Natural killer cell treated with Interleukin-12 subunit alpha and Interleukin-12 subunit beta and Interleukin-15 and Interleukin-18, amount 100 ng/mL, for 72 hours (primary cell): ENCODE measurements around the gene CDCA3. TPM values are rescaled to one million over a fixed set of nuclear protein-coding genes. Genes with fewer than 3 reads are reported as not detected.
A peak's percentile ranks its signal among the peaks of the same experiment; 100 is the strongest.

Experiments
- ATAC-seq, 2 donors: fragments of 150-1000 bp; cut with Tn5 transposase in 1 of 2; sonication (Bioruptor Pico), chemical (Tn5 transposase) in 1 of 2; 2 replicates each; pipeline ENCODE4 v1.10.0; 2021
- DNase-seq: peaks from one replicate; pipeline ENCODE4 v3.0.0; 2022; ENCODE audit warnings: low spot score
- H3K27ac Mint-ChIP-seq, 2 donors: 1 replicate in 1 of 2; 2 replicates in 1 of 2; pipeline ENCODE4 v1.8.0; 2022; ENCODE audit warnings: mixed read lengths in 2 of 2, mild to moderate bottlenecking in 1 of 2, moderate library complexity in 1 of 2
- H3K27me3 Mint-ChIP-seq, 2 donors: 1 replicate in 1 of 2; 2 replicates in 1 of 2; pipeline ENCODE4 v1.8.0; 2022; ENCODE audit warnings: mixed read lengths in 2 of 2
- H3K36me3 Mint-ChIP-seq: one replicate; pipeline ENCODE4 v1.8.0; 2022; ENCODE audit warnings: mixed read lengths
- H3K4me1 Mint-ChIP-seq, 2 donors: 1 replicate in 1 of 2; 2 replicates in 1 of 2; pipeline ENCODE4 v1.8.0; 2022; ENCODE audit warnings: low read depth in 2 of 2, mixed read lengths in 2 of 2, mild to moderate bottlenecking in 1 of 2
- H3K4me3 Mint-ChIP-seq: one replicate; pipeline ENCODE4 v1.8.0; 2022; ENCODE audit warnings: mixed read lengths
- H3K9me3 Mint-ChIP-seq: 2 replicates; pipeline ENCODE4 v1.8.0; 2022; ENCODE audit warnings: mixed read lengths
- total RNA-seq, 2 donors: library from RNA; stranded (reverse); gene quantifications; one replicate each; pipeline ENCODE4 v1.2.3, GENCODE V29; 2022

The CDCA3 gene
- total RNA-seq, 2 donors from 2014 or later = 40.7 to 105 TPM

GRCh38 chr12:6853626-6854025, 2.5 kb upstream of the CDCA3 start:
- H3K9me3 Mint-ChIP-seq = no peaks in the 10 kb centered on the region
- no peaks in the 10 kb centered on the region for H3K27me3 Mint-ChIP-seq
- peaks cover 10% of the 10 kb centered on the region for H3K36me3 Mint-ChIP-seq
- H3K4me3 Mint-ChIP-seq = peak overlapping the region; percentile 94
- H3K4me1 Mint-ChIP-seq = peaks cover 26 to 43% of the 10 kb centered on the region in 2 donors
- ATAC-seq (no peak), DNase-seq (no peak)
- peak overlapping the region; percentile 91 to 93 for H3K27ac Mint-ChIP-seq

GRCh38 chr12:6852651-6853354, 1.7 kb upstream of the CDCA3 start:
- H3K27me3 Mint-ChIP-seq = no peaks in the 10 kb centered on the region
- H3K4me1 Mint-ChIP-seq = peaks cover 26 to 43% of the 10 kb centered on the region in 2 donors
- H3K27ac Mint-ChIP-seq = peak overlapping the region; percentile 91 to 93
- DNase-seq (no peak), ATAC-seq (no peak)
- H3K36me3 Mint-ChIP-seq = peaks cover 7% of the 10 kb centered on the region
- H3K9me3 Mint-ChIP-seq = no peaks in the 10 kb centered on the region
- peak overlapping the region; percentile 94 for H3K4me3 Mint-ChIP-seq

- Mint-ChIP-seq H3K36me3 (peaks cover under 1% of the 10 kb centered on the region), H3K4me1 (peaks cover 26 to 43% of the 10 kb centered on the region in 2 donors), H3K27ac (peak within 1 kb of the TSS; percentile 91 to 93), H3K4me3 (peak within 1 kb of the TSS; percentile 94), H3K9me3 (no peaks in the 10 kb centered on the region), H3K27me3 (no peaks in the 10 kb centered on the region)
- ATAC-seq (peak; percentile 90 to 91), DNase-seq (peak; percentile 99)
Measured at GRCh38 chr12:6851921-6852650, 1.0 kb upstream of the CDCA3 start, which contains the start of gene USP5. TSS of gene USP5 (plus strand) at chr12:6852150. CDS start at chr12:6852180, 30 bp downstream.

- Mint-ChIP-seq H3K27me3 (no peaks in the 10 kb centered on the region), H3K27ac (peak overlapping the region; percentile 91 to 93), H3K4me1 (peaks cover 25 to 43% of the 10 kb centered on the region in 2 donors), H3K9me3 (no peaks in the 10 kb centered on the region), H3K36me3 (no peaks in the 10 kb centered on the region), H3K4me3 (peak overlapping the region; percentile 94)
- no peak for ATAC-seq
- no peak for DNase-seq
Measured at GRCh38 chr12:6850796-6851152, 312 bp downstream of the CDCA3 start.

- Mint-ChIP-seq H3K9me3 (no peaks in the 10 kb centered on the region), H3K27me3 (no peaks in the 10 kb centered on the region), H3K36me3 (no peaks in the 10 kb centered on the region), H3K4me3 (peak overlapping the region; percentile 94), H3K27ac (peak overlapping the region in 1 of 2 donors; percentile 91), H3K4me1 (peaks cover 22 to 43% of the 10 kb centered on the region in 2 donors)
- DNase-seq = no peak
- no peak for ATAC-seq
Measured at GRCh38 chr12:6849976-6850560, 1.0 kb downstream of the CDCA3 start.

GRCh38 chr12:6849427-6849826, 1.7 kb downstream of the CDCA3 start:
- ATAC-seq = no peak
- Mint-ChIP-seq H3K4me1 (peaks cover 22 to 43% of the 10 kb centered on the region in 2 donors), H3K9me3 (no peaks in the 10 kb centered on the region), H3K27me3 (no peaks in the 10 kb centered on the region), H3K36me3 (no peaks in the 10 kb centered on the region), H3K27ac (peak overlapping the region in 1 of 2 donors; percentile 91), H3K4me3 (peak overlapping the region; percentile 94)
- DNase-seq = no peak

- no peak overlapping the region for H3K27ac Mint-ChIP-seq
- no peak overlapping the region for H3K4me3 Mint-ChIP-seq
- H3K27me3 Mint-ChIP-seq = no peaks in the 10 kb centered on the region
- H3K36me3 Mint-ChIP-seq = no peaks in the 10 kb centered on the region
- ATAC-seq (no peak), DNase-seq (no peak)
- H3K9me3 Mint-ChIP-seq = no peaks in the 10 kb centered on the region
- peaks cover 8 to 27% of the 10 kb centered on the region in 2 donors for H3K4me1 Mint-ChIP-seq
Measured at GRCh38 chr12:6847676-6848075, 3.4 kb downstream of the CDCA3 start.

GRCh38 chr12:6846316-6846869, 4.7 kb downstream of the CDCA3 start:
- Mint-ChIP-seq H3K36me3 (no peaks in the 10 kb centered on the region), H3K27ac (no peak overlapping the region)

GRCh38 chr12:6845395-6845794, 5.7 kb downstream of the CDCA3 start:
- H3K4me1 Mint-ChIP-seq = peaks cover 4 to 13% of the 10 kb centered on the region in 2 donors
- H3K27me3 Mint-ChIP-seq = no peaks in the 10 kb centered on the region
- no peaks in the 10 kb centered on the region for H3K9me3 Mint-ChIP-seq
- no peak overlapping the region for H3K4me3 Mint-ChIP-seq
- ATAC-seq (no peak), DNase-seq (no peak)
- no peaks in the 10 kb centered on the region for H3K36me3 Mint-ChIP-seq
- H3K27ac Mint-ChIP-seq = no peak overlapping the region

More at GRCh38 chr12:6846316-6846869, 4.7 kb downstream of the CDCA3 start:
- ATAC-seq (no peak), DNase-seq (no peak)
- H3K9me3 Mint-ChIP-seq = no peaks in the 10 kb centered on the region
- no peaks in the 10 kb centered on the region for H3K27me3 Mint-ChIP-seq
- no peak overlapping the region for H3K4me3 Mint-ChIP-seq
- peaks cover 8 to 20% of the 10 kb centered on the region in 2 donors for H3K4me1 Mint-ChIP-seq

- DNase-seq = no peak
Measured at GRCh38 chr12:6843118-6843902, 7.8 kb downstream of the CDCA3 start.

GRCh38 chr12:6842075-6842474, 9.0 kb downstream of the CDCA3 start:
- ATAC-seq (no peak), DNase-seq (no peak)

More at GRCh38 chr12:6843118-6843902, 7.8 kb downstream of the CDCA3 start:
- Mint-ChIP-seq H3K4me1 (no peaks in the 10 kb centered on the region), H3K27ac (no peak overlapping the region), H3K36me3 (no peaks in the 10 kb centered on the region), H3K27me3 (no peaks in the 10 kb centered on the region), H3K9me3 (no peaks in the 10 kb centered on the region), H3K4me3 (no peak overlapping the region)
- peak in 1 of 2 donors; percentile 21 for ATAC-seq

GRCh38 chr12:6840761-6841515, 10.1 kb downstream of the CDCA3 start, which contains the start of gene GNB3:
TSS of gene GNB3 (plus strand) at chr12:6840925. CDS start at chr12:6841288, 363 bp downstream.
- H3K27me3 Mint-ChIP-seq = no peaks in the 10 kb centered on the region
- no peak within 1 kb of the TSS for H3K27ac Mint-ChIP-seq
- H3K36me3 Mint-ChIP-seq = no peaks in the 10 kb centered on the region
- no peak for DNase-seq
- no peak for ATAC-seq
- H3K4me3 Mint-ChIP-seq = no peak within 1 kb of the TSS
- H3K9me3 Mint-ChIP-seq = no peaks in the 10 kb centered on the region
- no peaks in the 10 kb centered on the region for H3K4me1 Mint-ChIP-seq

More at GRCh38 chr12:6842075-6842474, 9.0 kb downstream of the CDCA3 start:
- H3K4me3 Mint-ChIP-seq = no peak overlapping the region
- no peaks in the 10 kb centered on the region for H3K9me3 Mint-ChIP-seq
- H3K36me3 Mint-ChIP-seq = no peaks in the 10 kb centered on the region
- no peaks in the 10 kb centered on the region for H3K27me3 Mint-ChIP-seq
- no peak overlapping the region for H3K27ac Mint-ChIP-seq
- H3K4me1 Mint-ChIP-seq = no peaks in the 10 kb centered on the region
